HG02763 (cell line): ENCODE measurements around the gene CTNNA3.

ENCODE experiments used
- ATAC-seq: cut with Tn5 transposase; IDR thresholded peaks from one replicate; pipeline ENCODE4 v1.9.1; 2021; ENCODE audit warnings: mild to moderate bottlenecking, moderate library complexity; ENCODE audit not compliant: unreplicated experiment

CTNNA3 gene

GRCh38 chr10:67156239-67156638 lies 539.8 kb downstream of the CTNNA3 start:
- ATAC-seq: no peak

- ATAC-seq: no peak
These were observed 544.5 kb downstream of the CTNNA3 start for GRCh38 chr10:67151471-67151870.

GRCh38 chr10:67144530-67144929 lies 551.5 kb downstream of the CTNNA3 start:
- ATAC-seq: no peak

GRCh38 chr10:67141300-67141699 lies 554.7 kb downstream of the CTNNA3 start:
- ATAC-seq: no peak

GRCh38 chr10:67140641-67141040 lies 555.4 kb downstream of the CTNNA3 start:
- ATAC-seq: no peak

GRCh38 chr10:67127441-67127840 lies 568.6 kb downstream of the CTNNA3 start:
- ATAC-seq: no peak

GRCh38 chr10:67119651-67120050 lies 576.3 kb downstream of the CTNNA3 start:
- no peak for ATAC-seq

GRCh38 chr10:67115972-67116371 lies 580.0 kb downstream of the CTNNA3 start:
- no peak for ATAC-seq

GRCh38 chr10:67114945-67115344 lies 581.0 kb downstream of the CTNNA3 start:
- no peak for ATAC-seq

GRCh38 chr10:67112765-67113164 lies 583.2 kb downstream of the CTNNA3 start:
- ATAC-seq: no peak

GRCh38 chr10:67110286-67110685 lies 585.7 kb downstream of the CTNNA3 start:
- ATAC-seq: no peak

GRCh38 chr10:67107670-67108069 lies 588.3 kb downstream of the CTNNA3 start:
- no peak for ATAC-seq

GRCh38 chr10:67100951-67101350 lies 595.0 kb downstream of the CTNNA3 start:
- ATAC-seq: no peak

- ATAC-seq: no peak
These were observed 597.5 kb downstream of the CTNNA3 start for GRCh38 chr10:67098461-67098860.

- ATAC-seq: no peak
These were observed 600.5 kb downstream of the CTNNA3 start for GRCh38 chr10:67095531-67095930.

- no peak for ATAC-seq
These were observed 608.0 kb downstream of the CTNNA3 start for GRCh38 chr10:67088036-67088435.

- ATAC-seq: no peak
These were observed 608.9 kb downstream of the CTNNA3 start for GRCh38 chr10:67087135-67087425.

GRCh38 chr10:67086327-67087134 lies 609.5 kb downstream of the CTNNA3 start:
- no peak for ATAC-seq

- ATAC-seq: no peak
These were observed 616.9 kb downstream of the CTNNA3 start for GRCh38 chr10:67079126-67079525.

GRCh38 chr10:67077376-67077775 lies 618.6 kb downstream of the CTNNA3 start:
- no peak for ATAC-seq

GRCh38 chr10:67076144-67076543 lies 619.9 kb downstream of the CTNNA3 start:
- ATAC-seq: no peak

GRCh38 chr10:67075491-67075971 lies 620.5 kb downstream of the CTNNA3 start:
- ATAC-seq: no peak

- no peak for ATAC-seq
These were observed 623.3 kb downstream of the CTNNA3 start for GRCh38 chr10:67072654-67073053.
